Loucy (cell line): ENCODE measurements around the gene TMED8.

Source experiments
- EZH2phosphoT487 ChIP-seq: fragments of 200-600 bp; IDR thresholded peaks from 2 replicates; pipeline ENCODE4 v1.6.1; 2018; ENCODE audit warnings: antibody characterized with exemption, mild to moderate bottlenecking, moderate library complexity, borderline replicate concordance
- TF ChIP-seq, protein P1 (sequence below): fragments of 200-600 bp; sonication (generic); conservative IDR thresholded peaks from 2 replicates; pipeline ENCODE4 v1.5.1; 2014; ENCODE audit warnings: mild to moderate bottlenecking, antibody characterized with exemption, low read length

DNA sequence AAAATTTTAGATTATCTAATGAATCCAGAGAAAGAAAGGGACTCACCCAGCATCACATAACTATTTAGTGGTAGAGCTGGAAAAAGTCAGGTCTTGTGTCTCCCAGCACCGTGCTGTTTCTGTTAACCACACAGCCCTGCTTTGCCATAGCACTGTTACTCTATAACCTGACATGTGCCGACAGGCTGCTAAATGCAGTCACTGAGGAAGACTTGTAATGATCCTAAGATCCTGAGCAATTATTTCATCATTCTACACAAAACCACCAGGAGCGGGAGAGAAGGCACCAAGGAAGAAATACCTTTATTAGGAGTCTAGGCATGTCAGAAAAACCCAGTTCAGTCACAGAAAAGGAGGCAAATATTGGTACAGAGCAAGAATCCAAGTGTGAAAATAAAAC, 49.5 kb upstream of the TMED8 start:
- TF ChIP-seq, protein P1, sequence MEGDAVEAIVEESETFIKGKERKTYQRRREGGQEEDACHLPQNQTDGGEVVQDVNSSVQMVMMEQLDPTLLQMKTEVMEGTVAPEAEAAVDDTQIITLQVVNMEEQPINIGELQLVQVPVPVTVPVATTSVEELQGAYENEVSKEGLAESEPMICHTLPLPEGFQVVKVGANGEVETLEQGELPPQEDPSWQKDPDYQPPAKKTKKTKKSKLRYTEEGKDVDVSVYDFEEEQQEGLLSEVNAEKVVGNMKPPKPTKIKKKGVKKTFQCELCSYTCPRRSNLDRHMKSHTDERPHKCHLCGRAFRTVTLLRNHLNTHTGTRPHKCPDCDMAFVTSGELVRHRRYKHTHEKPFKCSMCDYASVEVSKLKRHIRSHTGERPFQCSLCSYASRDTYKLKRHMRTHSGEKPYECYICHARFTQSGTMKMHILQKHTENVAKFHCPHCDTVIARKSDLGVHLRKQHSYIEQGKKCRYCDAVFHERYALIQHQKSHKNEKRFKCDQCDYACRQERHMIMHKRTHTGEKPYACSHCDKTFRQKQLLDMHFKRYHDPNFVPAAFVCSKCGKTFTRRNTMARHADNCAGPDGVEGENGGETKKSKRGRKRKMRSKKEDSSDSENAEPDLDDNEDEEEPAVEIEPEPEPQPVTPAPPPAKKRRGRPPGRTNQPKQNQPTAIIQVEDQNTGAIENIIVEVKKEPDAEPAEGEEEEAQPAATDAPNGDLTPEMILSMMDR = no peak
- no peak for TF ChIP-seq EZH2phosphoT487
